ENCODE data around the gene COL4A2. TPM values are rescaled to one million over a fixed set of nuclear protein-coding genes. Genes with fewer than 3 reads are reported as not detected.

Gene COL4A2
- total RNA-seq, 1 donor from 2014 or later, result 1,736 TPM

GRCh38 chr13:110280231-110280813 lies 26.8 kb upstream of the COL4A2 start:
- no peak for DNase-seq (ENCODE audit: low read depth)
- no peaks in the 10 kb centered on the region for H3K27me3 ChIP-seq (ENCODE audit: control insufficient read depth, insufficient read depth, low read length)

GRCh38 chr13:110280985-110281688 lies 25.9 kb upstream of the COL4A2 start:
- TF ChIP-seq CTCF (IDR thresholded peaks at IDR 0.05; ENCODE audit: insufficient read depth, low read length, poor library complexity, severe bottlenecking), result no peak

More at GRCh38 chr13:110280231-110280813, 26.8 kb upstream of the COL4A2 start:
- H3K36me3 ChIP-seq (ENCODE audit: control insufficient read depth, insufficient read depth, low read length), result no peaks in the 10 kb centered on the region
- TF ChIP-seq CTCF (IDR thresholded peaks at IDR 0.05; ENCODE audit: insufficient read depth, low read length, poor library complexity, severe bottlenecking), result no peak
- H3K4me3 ChIP-seq (ENCODE audit: low read depth, low read length), result no peak overlapping the region

GRCh38 chr13:110281736-110282135 lies 25.3 kb upstream of the COL4A2 start:
- H3K27me3 ChIP-seq (ENCODE audit: control insufficient read depth, insufficient read depth, low read length), result no peaks in the 10 kb centered on the region
- H3K4me3 ChIP-seq (ENCODE audit: low read depth, low read length), result no peak overlapping the region
- no peaks in the 10 kb centered on the region for H3K36me3 ChIP-seq (ENCODE audit: control insufficient read depth, insufficient read depth, low read length)
- DNase-seq (ENCODE audit: low read depth), result no peak
- TF ChIP-seq CTCF (IDR thresholded peaks at IDR 0.05; ENCODE audit: insufficient read depth, low read length, poor library complexity, severe bottlenecking), result no peak

More at GRCh38 chr13:110280985-110281688, 25.9 kb upstream of the COL4A2 start:
- DNase-seq (ENCODE audit: low read depth), result no peak
- no peaks in the 10 kb centered on the region for H3K36me3 ChIP-seq (ENCODE audit: control insufficient read depth, insufficient read depth, low read length)
- no peaks in the 10 kb centered on the region for H3K27me3 ChIP-seq (ENCODE audit: control insufficient read depth, insufficient read depth, low read length)
- H3K4me3 ChIP-seq (ENCODE audit: low read depth, low read length), result no peak overlapping the region

- no peak for TF ChIP-seq CTCF (IDR thresholded peaks at IDR 0.05; ENCODE audit: insufficient read depth, low read length, poor library complexity, severe bottlenecking)
- H3K27me3 ChIP-seq (ENCODE audit: control insufficient read depth, insufficient read depth, low read length), result no peaks in the 10 kb centered on the region
- no peak overlapping the region for H3K4me3 ChIP-seq (ENCODE audit: low read depth, low read length)
- no peaks in the 10 kb centered on the region for H3K36me3 ChIP-seq (ENCODE audit: control insufficient read depth, insufficient read depth, low read length)
- no peak for DNase-seq (ENCODE audit: low read depth)
These were observed 24.7 kb upstream of the COL4A2 start for GRCh38 chr13:110282316-110282841.

- Histone ChIP-seq H3K27me3 (ENCODE audit: control insufficient read depth, insufficient read depth, low read length) (no peaks in the 10 kb centered on the region), H3K36me3 (ENCODE audit: control insufficient read depth, insufficient read depth, low read length) (no peaks in the 10 kb centered on the region), H3K4me3 (ENCODE audit: low read depth, low read length) (no peak overlapping the region)
- TF ChIP-seq CTCF (IDR thresholded peaks at IDR 0.05; ENCODE audit: insufficient read depth, low read length, poor library complexity, severe bottlenecking), result no peak
- DNase-seq (ENCODE audit: low read depth), result no peak
These were observed 23.2 kb upstream of the COL4A2 start for GRCh38 chr13:110283736-110284517.
